NCI-H524 treated with DMSO at 0.1 percent for 48 hours (cell line): ENCODE data around the gene BCL6.
A peak's percentile ranks its signal among the peaks of the same experiment; 100 is the strongest.

Experiments used
- DNase-seq: peaks from one replicate; lab custom pipeline; 2025; lab: John Stamatoyannopoulos, UW

BCL6 gene

DNA sequence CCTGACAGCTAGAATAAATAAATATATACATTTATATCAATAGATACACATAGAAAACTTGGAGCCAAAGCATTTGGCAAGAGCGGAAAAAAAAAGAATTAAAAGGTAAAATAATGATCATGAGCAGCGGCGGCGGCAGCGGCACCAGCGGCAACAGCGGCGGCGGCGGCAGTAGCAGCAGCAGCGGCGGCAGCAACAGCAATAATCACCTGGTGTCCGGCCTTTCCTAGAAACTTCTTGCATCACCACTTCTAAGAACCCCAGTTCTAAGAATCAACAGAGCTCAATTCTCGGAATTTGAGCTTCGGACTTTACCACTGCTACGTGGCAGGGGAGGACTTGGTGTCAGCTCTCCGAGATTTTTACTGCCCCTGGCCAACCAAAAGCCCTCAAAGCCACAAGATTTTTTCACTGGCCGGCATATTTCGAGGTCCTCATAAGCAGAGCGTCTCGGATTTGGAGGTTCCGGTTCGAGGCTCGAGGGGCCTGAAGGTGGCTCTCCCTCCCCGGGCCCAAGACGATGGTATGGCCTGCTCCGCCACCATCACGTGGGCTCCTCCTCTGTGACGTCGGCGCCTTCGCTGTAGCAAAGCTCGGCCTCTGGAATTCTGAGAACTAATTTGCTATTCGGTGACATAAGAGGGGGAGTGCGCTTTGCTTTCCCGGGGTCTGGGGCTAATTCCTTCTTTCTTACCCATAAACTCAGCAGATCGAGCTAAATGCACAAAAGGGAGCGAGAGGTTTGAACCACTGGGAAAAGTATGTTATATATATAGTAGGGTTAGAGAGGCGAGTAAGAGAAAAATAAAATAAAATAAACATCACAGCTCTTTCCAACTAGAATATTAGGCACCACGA, at the start of gene BCL6:
BCL6 (minus strand) TSS at position 268 of the 858 bp plus-strand sequence. CDS start 11,775 bp downstream, outside the sequence.
- peak; percentile 87 for DNase-seq

DNA sequence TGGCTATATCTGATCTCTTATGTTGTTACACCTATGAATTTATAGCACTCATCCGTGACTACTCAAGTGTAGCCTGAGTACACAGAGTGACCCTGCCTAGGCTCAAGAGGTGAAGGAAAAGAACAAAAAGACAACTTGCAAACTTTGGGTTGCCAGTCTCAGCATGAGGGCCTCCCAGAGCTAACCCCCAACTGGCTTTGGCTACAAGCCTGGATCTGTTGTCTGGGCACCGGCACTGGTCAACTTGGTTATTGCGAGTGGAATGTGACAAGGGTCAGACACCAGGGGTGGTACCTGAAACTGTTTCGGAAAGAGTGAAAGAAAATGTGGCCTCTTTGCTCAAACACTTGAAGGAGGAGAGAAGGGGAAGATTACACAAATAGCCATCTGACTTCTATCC, 49.5 kb upstream of the BCL6 start:
- no peak for DNase-seq

- no peak for DNase-seq
Observed at GRCh38 chr3:187793618-187794017, 48.4 kb upstream of the BCL6 start.

- DNase-seq, result no peak
Observed at GRCh38 chr3:187792521-187792920, 47.3 kb upstream of the BCL6 start.

DNA sequence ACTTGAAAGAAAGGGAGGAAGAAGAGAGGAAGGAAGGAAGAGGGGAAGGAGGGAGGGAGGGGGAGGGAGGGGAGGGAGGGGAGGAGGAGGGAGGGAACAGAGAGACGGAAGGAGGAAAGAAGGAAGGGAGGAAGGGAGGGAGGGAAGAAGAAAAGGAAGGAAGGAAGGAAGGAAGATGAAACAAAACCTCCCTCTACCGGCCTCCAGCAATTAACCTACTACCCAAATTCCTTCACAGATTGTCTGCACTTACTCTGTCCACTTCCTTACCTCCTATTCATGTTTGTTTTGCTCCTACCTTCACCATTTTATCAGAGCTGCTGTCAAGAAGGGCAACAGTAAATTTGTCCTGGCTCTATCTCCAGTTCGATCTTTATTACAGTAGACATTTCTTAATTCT, 44.6 kb upstream of the BCL6 start:
- DNase-seq, result no peak

- DNase-seq, result no peak
Observed at GRCh38 chr3:187788984-187789857, 44.0 kb upstream of the BCL6 start.

GRCh38 chr3:187783098-187783497, 37.8 kb upstream of the BCL6 start:
- no peak for DNase-seq

DNA sequence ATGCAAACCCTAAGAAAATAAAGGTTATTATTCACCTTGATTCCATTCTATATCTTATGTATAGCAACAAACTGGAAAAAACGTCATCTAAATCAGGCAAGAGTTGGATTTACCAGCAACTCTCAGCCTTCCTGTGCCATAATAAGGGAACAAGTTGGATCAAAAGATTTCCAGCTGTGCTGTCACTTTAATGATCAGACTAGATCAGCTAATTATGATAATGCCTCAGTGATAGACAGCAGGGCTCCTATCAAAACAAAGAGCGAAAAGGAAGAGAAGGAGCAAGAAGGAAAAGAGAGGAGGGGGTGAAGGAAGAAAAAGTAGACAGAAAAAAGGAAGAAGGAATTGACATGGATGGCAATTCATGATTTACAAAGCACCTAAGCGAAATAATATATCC, 36.7 kb upstream of the BCL6 start:
- DNase-seq, result no peak

- no peak for DNase-seq
Observed at GRCh38 chr3:187781001-187781400, 35.7 kb upstream of the BCL6 start.

GRCh38 chr3:187778726-187779125, 33.5 kb upstream of the BCL6 start:
- DNase-seq, result no peak

DNA sequence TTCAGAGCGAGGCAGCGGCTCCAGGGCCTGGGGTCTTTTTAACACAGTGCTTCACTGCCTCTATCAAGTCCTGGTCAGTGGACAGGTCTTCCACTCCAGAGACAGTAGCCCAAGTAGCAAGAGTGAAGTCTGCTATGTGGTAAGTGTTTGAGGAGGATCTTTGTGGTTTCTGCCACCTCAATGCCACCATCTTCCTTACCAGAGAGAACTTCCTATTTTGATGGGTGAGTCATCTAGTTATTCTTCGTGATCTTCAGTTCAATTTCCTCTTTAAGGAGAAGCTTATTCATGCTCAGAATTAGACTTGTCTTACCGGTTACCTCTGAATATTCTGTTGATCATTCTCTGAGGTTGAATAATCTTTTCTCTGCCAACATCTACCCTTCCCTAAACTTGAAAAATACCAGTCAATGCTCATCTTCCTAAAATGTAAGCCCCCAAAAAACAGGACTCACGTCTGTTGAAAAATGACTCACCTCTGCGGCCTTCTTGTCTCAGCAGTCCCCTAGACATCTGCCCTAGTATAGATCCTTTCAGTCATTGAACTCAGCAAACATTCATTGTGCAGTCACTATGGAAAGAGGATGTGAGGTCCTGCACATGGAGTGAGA, 32.2 kb upstream of the BCL6 start:
- DNase-seq, result no peak

DNA sequence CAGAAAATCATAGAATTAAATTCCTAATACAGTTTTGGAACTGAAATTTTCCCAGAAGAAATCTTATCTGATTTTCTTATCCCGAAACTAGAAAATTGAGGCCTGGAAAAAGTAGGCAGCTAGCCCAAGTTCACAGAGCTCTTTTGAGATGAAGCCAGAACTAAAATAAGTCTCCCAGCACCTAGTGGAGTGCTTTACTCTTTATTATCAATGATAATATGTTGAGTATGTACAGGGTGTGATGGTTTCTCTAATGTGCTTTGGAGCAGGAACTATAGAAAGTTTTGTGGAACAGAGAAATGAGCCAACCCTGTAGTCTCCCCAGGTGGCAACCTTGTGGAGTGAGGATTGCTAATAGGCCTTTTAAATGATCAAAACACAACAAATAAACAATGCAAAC, 30.3 kb upstream of the BCL6 start:
- no peak for DNase-seq

GRCh38 chr3:187774185-187774789, 29.0 kb upstream of the BCL6 start:
- DNase-seq, result no peak

- DNase-seq, result no peak
Observed at GRCh38 chr3:187773233-187774184, 28.2 kb upstream of the BCL6 start.

DNA sequence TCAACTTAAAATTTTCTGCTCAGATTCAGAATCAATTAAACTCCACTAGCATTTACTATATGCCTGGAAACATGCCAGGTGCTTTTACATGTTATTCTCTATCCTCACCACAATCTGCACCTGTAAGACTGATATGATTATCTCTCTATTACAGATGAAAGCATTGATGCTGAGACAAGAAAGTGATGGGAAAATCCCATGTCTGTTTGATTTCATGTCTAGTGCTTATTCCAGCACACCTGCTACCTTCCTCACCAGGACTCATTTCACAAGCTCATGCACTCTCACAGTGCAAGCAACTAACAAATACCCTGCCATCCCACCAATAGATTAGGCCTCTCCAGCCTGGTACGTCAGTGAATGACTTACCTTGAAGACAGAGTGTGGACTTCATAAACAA, 25.0 kb upstream of the BCL6 start:
- no peak for DNase-seq

DNA sequence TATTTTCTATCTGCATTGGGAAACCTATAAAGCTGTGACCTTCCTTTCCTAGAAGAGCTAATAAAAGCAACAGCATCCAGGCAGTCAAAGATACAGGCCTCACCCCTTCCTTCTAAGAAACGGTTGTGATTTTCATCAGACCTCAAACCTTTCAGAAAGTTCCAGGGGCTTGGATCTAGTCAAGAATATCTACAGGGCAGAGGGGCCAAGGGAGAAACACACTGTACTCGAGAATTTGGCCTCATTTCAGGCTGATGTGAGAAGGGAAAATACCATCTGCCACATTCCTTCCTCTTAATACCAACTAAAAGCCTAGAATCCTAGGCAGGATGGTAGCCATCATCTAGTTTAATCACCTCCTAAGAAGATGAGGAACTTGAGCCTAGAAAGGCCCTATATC, 24.5 kb upstream of the BCL6 start:
- peak; percentile 93 for DNase-seq

DNA sequence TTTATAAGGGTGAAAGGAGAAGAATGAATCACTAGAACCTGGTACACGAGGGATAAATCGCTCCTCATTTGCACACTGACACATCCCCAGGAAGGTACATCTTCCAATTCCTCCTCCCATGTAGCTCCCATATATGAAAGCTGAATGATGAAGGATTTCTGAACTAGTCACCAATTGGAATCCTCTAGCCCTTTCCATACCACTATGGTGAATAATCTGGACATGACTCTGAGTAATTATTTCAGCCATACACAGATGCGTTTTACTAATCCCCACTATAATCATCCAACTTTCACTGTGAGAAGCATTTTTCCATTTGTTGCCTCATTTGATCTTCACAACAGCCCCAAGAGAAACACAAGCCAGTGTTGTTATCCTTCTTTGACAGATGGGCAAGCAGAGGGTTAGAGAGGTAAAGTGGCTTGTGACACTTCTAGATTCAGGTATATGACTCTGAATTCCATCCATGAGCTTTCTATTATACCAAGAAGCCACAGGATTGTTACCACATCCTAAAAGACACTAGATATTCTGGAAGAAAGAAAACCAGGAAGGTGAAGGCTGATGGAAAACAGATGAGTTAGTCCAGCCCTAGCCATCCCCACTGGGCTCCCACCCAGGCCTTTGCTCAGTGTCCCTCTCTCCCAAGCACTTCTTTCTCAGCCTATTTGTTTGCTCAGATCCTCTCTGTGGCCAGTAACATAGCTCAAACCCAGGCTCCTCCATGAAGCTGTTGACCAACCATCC, 22.2 kb upstream of the BCL6 start:
- DNase-seq, result peak; percentile 94

DNA sequence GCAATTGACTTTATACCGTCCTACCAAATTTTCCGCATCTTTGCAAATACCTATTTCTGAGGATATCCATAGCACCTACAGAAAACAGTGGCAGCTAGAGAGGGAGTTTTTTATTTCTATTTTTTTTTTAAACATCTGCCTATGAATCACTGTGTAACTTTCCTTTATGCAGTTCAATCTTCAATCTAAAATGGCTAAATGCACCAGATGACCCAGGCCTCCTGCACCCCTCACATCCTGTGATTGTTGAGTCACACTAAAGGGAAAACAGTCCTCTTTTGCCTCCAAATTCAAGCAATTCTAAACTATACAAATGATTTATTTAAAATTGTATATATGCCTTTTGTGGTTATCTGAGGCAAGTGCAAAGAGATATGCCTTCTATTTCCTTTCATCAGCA, 20.1 kb upstream of the BCL6 start:
- no peak for DNase-seq

DNA sequence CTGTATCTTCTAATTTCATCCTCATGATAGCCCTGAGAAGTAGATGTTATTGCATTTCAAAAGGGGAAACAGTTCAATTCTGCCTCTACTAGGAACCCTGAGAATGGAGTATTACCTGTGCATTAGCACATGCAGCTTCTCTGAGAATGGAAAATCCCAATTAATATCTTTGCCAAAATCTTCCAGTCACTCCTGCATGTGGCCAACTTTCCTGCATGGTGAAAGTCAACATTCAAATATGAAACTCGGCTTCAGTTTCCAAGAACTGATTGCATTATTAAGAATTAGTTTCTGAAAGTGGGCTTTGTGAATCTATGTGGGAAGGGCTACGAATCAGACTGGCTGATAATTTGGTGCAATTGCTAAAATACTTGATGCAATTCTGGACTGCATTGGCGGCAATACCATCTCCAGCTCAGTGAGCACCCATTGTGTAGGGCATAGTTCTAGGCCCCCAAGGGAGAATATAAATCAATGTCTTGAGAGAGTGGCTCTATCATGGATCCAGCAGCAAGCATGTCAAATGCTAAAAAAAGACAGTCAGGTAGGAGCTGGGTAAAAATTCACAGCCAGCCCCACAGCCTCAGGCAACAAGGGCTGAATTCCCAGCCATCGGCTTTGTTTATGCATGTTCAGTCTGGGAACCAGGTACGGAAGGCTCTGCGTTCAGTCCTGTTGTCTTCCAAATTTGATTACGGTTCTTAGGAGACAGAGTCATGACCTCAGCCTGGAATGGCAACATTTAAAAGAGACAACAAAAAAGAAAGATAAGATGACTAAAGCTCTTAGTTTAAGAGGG, 18.8 kb upstream of the BCL6 start:
- no peak for DNase-seq
